Activated CD4-positive, alpha-beta memory T cell treated with anti-CD3 and anti-CD28 coated beads for 36 hours (primary cell): ENCODE data around the gene EFCAB12. TPM values are rescaled to one million over a fixed set of nuclear protein-coding genes. Genes with fewer than 3 reads are reported as not detected.
"Not testable (repeated sequence)": the region's sequence is repeated elsewhere in the genome, so short reads cannot be mapped to it uniquely, and the experiment has no call there.

Source experiments
- CTCF ChIA-PET: fragments of 350-600 bp; sonication (Branson Sonifier 250); formaldehyde crosslinking; loops from one replicate; lab custom pipeline; 2021; ENCODE audit warnings: antibody characterized with exemption, inconsistent platforms; lab: Charles Lee
- POLR2A ChIA-PET: fragments of 350-600 bp; sonication (Branson Sonifier 250); formaldehyde crosslinking; loops from one replicate; lab custom pipeline; 2021; ENCODE audit warnings: antibody characterized with exemption; lab: Charles Lee
- DNase-seq: peaks from one replicate; pipeline ENCODE4 v3.0.0-alpha.2; 2020
- H3K27ac Mint-ChIP-seq: one replicate; pipeline ENCODE4 v1.8.0; 2021; ENCODE audit warnings: mixed read lengths
- H3K27me3 Mint-ChIP-seq: one replicate; pipeline ENCODE4 v1.8.0; 2021; ENCODE audit warnings: mixed read lengths
- H3K36me3 Mint-ChIP-seq: one replicate; pipeline ENCODE4 v1.8.0; 2021; ENCODE audit warnings: mixed read lengths
- H3K4me1 Mint-ChIP-seq: one replicate; pipeline ENCODE4 v1.8.0; 2021; ENCODE audit warnings: low read depth, mixed read lengths
- H3K4me3 Mint-ChIP-seq: one replicate; pipeline ENCODE4 v1.8.0; 2021; ENCODE audit warnings: mild to moderate bottlenecking, mixed read lengths
- H3K9me3 Mint-ChIP-seq: one replicate; pipeline ENCODE4 v1.8.0; 2021; ENCODE audit warnings: mixed read lengths
- intact Hi-C: fragments of 100-400 bp; cut with micrococcal nuclease; formaldehyde crosslinking; loops from one replicate; pipeline ENCODE4 v1.15.1; 2023
- total RNA-seq, 2 experiments: library from RNA; stranded (reverse); gene quantifications; one replicate each; pipeline ENCODE4 v1.2.3, GENCODE V29; 2021

The EFCAB12 gene
- total RNA-seq, 2 experiments from 2014 or later: 0.31 to 0.45 TPM

DNA sequence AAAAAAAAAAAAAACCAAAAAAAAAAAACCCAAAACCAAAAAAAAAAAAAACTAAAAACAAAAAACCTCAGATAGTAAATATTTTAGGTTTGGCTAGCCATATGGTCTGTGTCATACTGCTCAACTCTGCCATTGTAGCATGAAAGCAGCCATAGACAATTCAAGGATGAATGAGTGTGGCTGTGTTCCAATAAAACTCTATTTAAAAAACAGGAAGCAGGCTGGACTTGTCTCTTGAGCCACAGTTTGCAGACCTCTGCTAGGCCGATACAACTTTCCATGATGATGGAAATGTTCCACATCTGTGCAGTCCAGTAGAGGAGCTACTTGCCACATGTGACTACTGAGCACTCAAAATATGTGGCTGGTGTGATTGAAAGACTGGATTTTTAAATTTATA lies 11.1 kb downstream of the EFCAB12 start:
- intact Hi-C loops: no loop called here
- Mint-ChIP-seq H3K4me3 (no peak overlapping the region), H3K36me3 (no peaks in the 10 kb centered on the region), H3K9me3 (no peaks in the 10 kb centered on the region), H3K27me3 (no peaks in the 10 kb centered on the region), H3K27ac (no peak overlapping the region), H3K4me1 (no peaks in the 10 kb centered on the region)
- ChIA-PET POLR2A (interaction anchor here (1.5 kb wide), 1 partner anchor 34 kb away, joined by 3 read pairs; no protein-coding TSS in a partner anchor), CTCF (interaction anchor here (1.4 kb wide), 1 partner anchor 17 kb away, joined by 4 read pairs; no protein-coding TSS in a partner anchor)
- DNase-seq: no peak

DNA sequence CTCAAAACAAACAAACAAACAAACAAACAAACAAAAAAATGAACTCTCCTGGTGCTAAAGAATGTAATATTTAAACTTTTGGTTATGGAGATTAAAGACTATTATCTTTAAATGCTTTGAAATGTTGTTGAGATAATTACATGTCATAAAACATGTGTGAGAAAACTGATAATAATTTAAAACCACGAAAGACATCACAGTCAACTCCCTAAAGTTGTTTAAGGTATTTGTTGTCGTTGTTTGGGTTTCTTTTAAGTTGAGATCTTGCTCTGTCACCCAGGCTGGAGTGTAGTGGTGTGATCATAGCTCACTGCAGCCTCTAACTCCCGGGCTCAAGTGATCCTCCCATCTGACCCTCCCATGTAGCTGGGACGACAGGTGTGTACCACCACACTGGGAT lies 12.0 kb downstream of the EFCAB12 start:
- ChIA-PET POLR2A (interaction anchor here (1.5 kb wide), 1 partner anchor 33 kb away, joined by 3 read pairs; no protein-coding TSS in a partner anchor), CTCF (interaction anchor here (1.4 kb wide), 1 partner anchor 16 kb away, joined by 4 read pairs; no protein-coding TSS in a partner anchor)
- Mint-ChIP-seq H3K4me3 (no peak overlapping the region), H3K27me3 (no peaks in the 10 kb centered on the region), H3K4me1 (no peaks in the 10 kb centered on the region), H3K27ac (no peak overlapping the region), H3K9me3 (no peaks in the 10 kb centered on the region), H3K36me3 (no peaks in the 10 kb centered on the region)
- no peak for DNase-seq
- intact Hi-C loops: no loop called here

- H3K4me1 Mint-ChIP-seq: no peaks in the 10 kb centered on the region
- ChIA-PET CTCF (no interaction called here), POLR2A (no interaction called here)
- no peak overlapping the region for H3K4me3 Mint-ChIP-seq
- H3K36me3 Mint-ChIP-seq: no peaks in the 10 kb centered on the region
- no peaks in the 10 kb centered on the region for H3K9me3 Mint-ChIP-seq
- no peak overlapping the region for H3K27ac Mint-ChIP-seq
- no peak for DNase-seq
- no peaks in the 10 kb centered on the region for H3K27me3 Mint-ChIP-seq
- intact Hi-C loops: no loop called here
Measured at GRCh38 chr3:129415830-129416229, 12.6 kb downstream of the EFCAB12 start.

DNA sequence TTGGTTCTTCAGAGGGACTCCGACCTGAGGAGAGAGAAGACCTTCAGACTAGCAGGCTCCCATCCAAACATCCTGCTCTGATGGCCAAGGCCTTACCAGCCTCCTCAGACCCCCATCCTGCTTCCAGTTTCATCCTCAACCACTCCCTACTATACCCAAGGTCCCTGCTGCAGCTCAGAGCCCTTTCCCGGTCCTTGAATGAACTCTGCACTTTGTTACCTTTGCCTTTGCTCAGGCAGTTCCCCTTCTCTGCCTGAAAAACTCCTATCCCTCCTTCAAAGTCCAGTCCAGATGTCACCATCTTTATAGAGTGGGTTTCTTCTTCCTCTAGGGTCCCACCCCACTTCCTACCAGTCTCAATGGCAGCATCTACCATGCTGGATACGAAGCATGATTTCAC lies 13.1 kb downstream of the EFCAB12 start:
- Mint-ChIP-seq H3K4me3 (no peak overlapping the region), H3K27ac (no peak overlapping the region), H3K4me1 (no peaks in the 10 kb centered on the region), H3K27me3 (no peaks in the 10 kb centered on the region), H3K36me3 (no peaks in the 10 kb centered on the region), H3K9me3 (no peaks in the 10 kb centered on the region)
- ChIA-PET POLR2A (no interaction called here), CTCF (interaction anchor here (0.8 kb wide), 1 partner anchor 32 kb away, joined by 4 read pairs; no protein-coding TSS in a partner anchor)
- DNase-seq: no peak
- intact Hi-C loops: no loop called here

- intact Hi-C loops: no loop called here
- no peak for DNase-seq
- Mint-ChIP-seq H3K4me1 (no peaks in the 10 kb centered on the region), H3K4me3 (no peak overlapping the region), H3K27ac (no peak overlapping the region), H3K36me3 (no peaks in the 10 kb centered on the region), H3K9me3 (no peaks in the 10 kb centered on the region), H3K27me3 (no peaks in the 10 kb centered on the region)
- ChIA-PET POLR2A (interaction anchor here (1.1 kb wide), 1 partner anchor 764 kb away, joined by 3 read pairs; no protein-coding TSS in a partner anchor), CTCF (no interaction called here)
Measured at GRCh38 chr3:129413687-129414506, 14.5 kb downstream of the EFCAB12 start.

DNA sequence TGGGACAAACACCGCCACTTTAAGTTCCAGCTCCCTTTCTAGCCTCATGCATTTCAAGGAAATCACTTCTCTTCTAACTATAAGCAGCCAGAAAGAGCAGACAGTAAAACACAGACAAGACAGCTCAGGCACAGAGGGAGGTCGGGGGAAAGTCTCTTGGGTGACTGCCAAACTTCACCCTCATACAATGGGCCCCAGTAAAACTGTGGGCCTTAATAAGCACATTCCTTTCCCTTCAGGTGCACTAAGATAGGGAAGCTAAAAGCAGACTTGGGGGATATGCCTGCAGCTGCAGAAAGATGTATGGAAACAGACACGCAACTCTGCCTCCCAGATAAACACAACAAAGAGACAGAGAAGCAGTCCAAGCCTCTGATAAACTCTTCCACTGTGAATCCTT lies 15.2 kb downstream of the EFCAB12 start:
- H3K27ac Mint-ChIP-seq, H3K27me3 Mint-ChIP-seq, intact Hi-C loops, CTCF ChIA-PET, H3K4me1 Mint-ChIP-seq, DNase-seq, POLR2A ChIA-PET, H3K9me3 Mint-ChIP-seq, H3K4me3 Mint-ChIP-seq, H3K36me3 Mint-ChIP-seq: not testable (repeated sequence)

- H3K4me1 Mint-ChIP-seq: no peaks in the 10 kb centered on the region
- no peaks in the 10 kb centered on the region for H3K36me3 Mint-ChIP-seq
- no peak for DNase-seq
- no peak overlapping the region for H3K4me3 Mint-ChIP-seq
- CTCF ChIA-PET: no interaction called here
- no peak overlapping the region for H3K27ac Mint-ChIP-seq
- intact Hi-C loops: no loop called here
- H3K27me3 Mint-ChIP-seq: no peaks in the 10 kb centered on the region
- H3K9me3 Mint-ChIP-seq: no peaks in the 10 kb centered on the region
- POLR2A ChIA-PET: no interaction called here
Measured at GRCh38 chr3:129412542-129413198, 15.8 kb downstream of the EFCAB12 start.

DNA sequence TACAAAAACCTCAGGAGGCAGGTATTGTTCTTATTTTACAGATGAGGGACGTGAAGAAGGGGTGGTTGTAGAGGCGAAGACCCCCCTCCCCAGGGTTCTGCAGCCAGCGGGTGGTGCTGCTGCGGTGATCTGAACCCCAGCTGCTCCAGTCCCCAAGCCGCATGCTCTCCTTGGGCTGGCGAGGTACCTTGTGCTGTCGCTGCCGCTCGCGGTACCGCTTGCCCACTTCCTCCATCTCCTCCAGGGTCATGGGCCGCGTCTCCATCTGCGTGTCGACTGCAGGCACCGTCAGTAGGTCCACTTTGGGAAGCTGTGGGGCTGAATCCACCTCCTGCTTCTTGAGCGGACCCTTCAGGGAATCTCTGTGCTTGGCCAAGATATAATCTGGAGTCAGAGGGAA lies 17.5 kb downstream of the EFCAB12 start:
- ChIA-PET POLR2A (no interaction called here), CTCF (no interaction called here)
- Mint-ChIP-seq H3K36me3 (no peaks in the 10 kb centered on the region), H3K27ac (no peak overlapping the region), H3K4me1 (no peaks in the 10 kb centered on the region), H3K4me3 (no peak overlapping the region), H3K27me3 (no peaks in the 10 kb centered on the region), H3K9me3 (no peaks in the 10 kb centered on the region)
- DNase-seq: no peak
- intact Hi-C loops: no loop called here

DNA sequence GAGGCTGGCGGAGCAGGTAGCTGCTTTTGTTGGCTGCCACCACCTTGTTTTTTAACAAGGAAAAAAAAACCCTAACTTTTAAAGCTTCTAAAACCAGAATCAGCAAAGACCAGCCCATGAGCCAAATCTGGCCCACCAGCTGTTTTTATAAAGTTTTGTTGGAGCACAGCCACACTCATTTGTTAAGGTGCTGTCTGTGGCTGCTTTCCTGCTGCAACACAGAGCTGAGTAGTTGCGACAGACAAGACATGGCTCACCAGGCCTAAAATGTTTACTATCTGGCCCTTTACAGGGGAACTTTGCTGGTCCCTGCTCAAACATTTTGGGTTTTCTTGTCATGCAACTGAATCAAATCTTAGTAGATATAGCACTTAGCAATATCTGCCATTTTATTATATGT lies 18.9 kb downstream of the EFCAB12 start:
- POLR2A ChIA-PET: no interaction called here
- CTCF ChIA-PET: interaction anchor here (0.8 to 1.6 kb wide), 3 partner anchors 9 to 26 kb away, joined by 3 to 5 read pairs (median 3); no protein-coding TSS in a partner anchor
- H3K9me3 Mint-ChIP-seq: no peaks in the 10 kb centered on the region
- H3K36me3 Mint-ChIP-seq: no peaks in the 10 kb centered on the region
- no peak overlapping the region for H3K27ac Mint-ChIP-seq
- DNase-seq: no peak
- H3K4me1 Mint-ChIP-seq: no peaks in the 10 kb centered on the region
- no peak overlapping the region for H3K4me3 Mint-ChIP-seq
- no peaks in the 10 kb centered on the region for H3K27me3 Mint-ChIP-seq
- intact Hi-C loops: no loop called here

DNA sequence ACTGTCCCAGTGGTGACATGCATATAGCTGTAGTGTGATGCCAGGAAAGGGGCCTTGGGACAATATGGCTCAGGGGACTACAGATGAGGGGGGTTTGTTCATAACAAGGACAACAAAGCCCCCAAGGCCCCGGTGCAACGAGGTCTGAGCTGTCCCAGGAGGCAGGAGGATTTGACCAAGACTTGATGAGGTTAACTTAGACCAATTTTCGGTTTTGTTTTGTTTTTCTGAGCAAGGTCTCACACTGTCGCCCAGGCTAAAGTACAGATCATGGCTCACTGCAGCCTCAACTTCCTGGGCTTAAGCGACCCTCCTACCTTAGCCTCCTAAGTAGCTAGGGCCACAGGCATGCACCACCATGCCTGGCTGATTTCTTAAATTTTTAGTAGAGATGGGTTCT lies 23.8 kb downstream of the EFCAB12 start:
- H3K4me3 Mint-ChIP-seq: no peak overlapping the region

GRCh38 chr3:129404130-129404529 lies 24.3 kb downstream of the EFCAB12 start:
- CTCF ChIA-PET: interaction anchor here (1.0 kb wide), 1 partner anchor 21 kb away, joined by 6 read pairs; no protein-coding TSS in a partner anchor
- Mint-ChIP-seq H3K4me3 (no peak overlapping the region), H3K27me3 (no peaks in the 10 kb centered on the region), H3K4me1 (peaks cover 2% of the 10 kb centered on the region), H3K27ac (no peak overlapping the region), H3K9me3 (no peaks in the 10 kb centered on the region), H3K36me3 (no peaks in the 10 kb centered on the region)
- POLR2A ChIA-PET: no interaction called here
- intact Hi-C loops: no loop called here
- no peak for DNase-seq

More for the DNA sequence above, 23.8 kb downstream of the EFCAB12 start:
- Mint-ChIP-seq H3K9me3 (no peaks in the 10 kb centered on the region), H3K36me3 (no peaks in the 10 kb centered on the region), H3K27ac (no peak overlapping the region), H3K27me3 (no peaks in the 10 kb centered on the region), H3K4me1 (peaks cover under 1% of the 10 kb centered on the region)
- DNase-seq: no peak
- intact Hi-C loops: no loop called here
- ChIA-PET POLR2A (no interaction called here), CTCF (interaction anchor here (1.0 kb wide), 1 partner anchor 21 kb away, joined by 6 read pairs; no protein-coding TSS in a partner anchor)

DNA sequence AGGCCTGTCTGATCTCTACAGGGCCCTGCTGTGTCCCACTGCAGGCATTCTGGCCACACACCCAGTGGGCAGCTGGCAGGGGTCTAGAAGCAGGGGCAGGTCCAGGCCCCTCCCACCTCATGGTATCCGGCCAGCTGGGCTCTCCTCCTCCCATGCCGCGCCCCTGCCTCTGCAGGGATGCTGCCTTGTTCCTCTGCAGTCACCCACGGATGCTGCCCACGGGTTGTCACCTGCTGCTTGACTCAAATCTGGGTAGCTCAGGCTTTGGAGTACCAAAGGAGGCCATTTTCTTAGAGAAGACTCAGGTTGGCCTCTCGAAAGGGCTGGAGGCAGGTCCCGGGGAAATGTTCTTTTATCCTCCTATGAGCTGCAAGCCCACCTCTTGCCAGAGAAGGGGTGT lies 25.0 kb downstream of the EFCAB12 start:
- no peaks in the 10 kb centered on the region for H3K36me3 Mint-ChIP-seq
- POLR2A ChIA-PET: no interaction called here
- DNase-seq: no peak

More for the DNA sequence above, 25.0 kb downstream of the EFCAB12 start:
- no peaks in the 10 kb centered on the region for H3K9me3 Mint-ChIP-seq
- no peak overlapping the region for H3K27ac Mint-ChIP-seq
- intact Hi-C loops: no loop called here
- no peaks in the 10 kb centered on the region for H3K27me3 Mint-ChIP-seq
- H3K4me3 Mint-ChIP-seq: no peak overlapping the region
- CTCF ChIA-PET: interaction anchor here (1.4 kb wide), 1 partner anchor 87 kb away, joined by 3 read pairs; a partner anchor contains a TSS
- H3K4me1 Mint-ChIP-seq: peaks cover 5% of the 10 kb centered on the region
